Gastroesophageal sphincter (tissue), 4 donors: ENCODE data around the gene MAP4K4. TPM values are rescaled to one million over a fixed set of nuclear protein-coding genes. Genes with fewer than 3 reads are reported as not detected.

Experiments
- ATAC-seq: fragments of 150-250 bp; one replicate; pipeline ENCODE4 v1.9.1; 2016; ENCODE audit warnings: mild to moderate bottlenecking, moderate library complexity
- H3K27ac ChIP-seq, 4 donors: fragments of 200-600 bp; sonication (generic) in 3 of 4; 1 replicate in 3 of 4; 2 replicates in 1 of 4; pipeline ENCODE4 v1.5.1; 2016 to 2019
- H3K27me3 ChIP-seq: fragments of 200-600 bp; sonication (generic); one replicate; pipeline ENCODE4 v1.5.1; 2019
- H3K36me3 ChIP-seq, 2 donors: fragments of 200-600 bp; sonication (generic); one replicate each; pipeline ENCODE4 v1.5.1; 2019; ENCODE audit warnings: control low read depth in 1 of 2
- H3K4me1 ChIP-seq, 3 donors: fragments of 200-600 bp; sonication (generic); 1 replicate in 2 of 3; 2 replicates in 1 of 3; pipeline ENCODE4 v1.5.1; 2016 to 2019; ENCODE audit warnings: control low read depth in 2 of 3
- H3K4me3 ChIP-seq, 2 donors: fragments of 200-600 bp; sonication (generic); one replicate each; pipeline ENCODE4 v1.5.1; 2019; ENCODE audit warnings: mild to moderate bottlenecking in 1 of 2, moderate library complexity in 1 of 2
- H3K9me3 ChIP-seq, 3 donors: fragments of 200-600 bp; sonication (generic); one replicate each; pipeline ENCODE4 v1.5.1; 2017 to 2019; ENCODE audit warnings: control low read depth in 2 of 3
- CTCF ChIP-seq, 4 experiments: fragments of 200-600 bp in 2 of 4; fragments of 450-650 bp in 2 of 4; sonication (generic) in 1 of 4; IDR thresholded peaks; one replicate each; pipeline ENCODE4 v1.5.1; 2017 to 2019; ENCODE audit warnings: antibody characterized with exemption in 4 of 4, mild to moderate bottlenecking in 2 of 4, moderate library complexity in 2 of 4
- EP300 ChIP-seq: sonication (generic); formaldehyde crosslinking; IDR thresholded peaks from one replicate; pipeline ENCODE4 v1.6.1; 2017; ENCODE audit warnings: antibody characterized with exemption, mild to moderate bottlenecking
- POLR2A ChIP-seq, 2 donors: fragments of 450-650 bp; IDR thresholded peaks; one replicate each; pipeline ENCODE4 v1.6.1; 2017; ENCODE audit warnings: antibody characterized with exemption in 2 of 2, mild to moderate bottlenecking in 2 of 2, moderate library complexity in 1 of 2
- POLR2AphosphoS5 ChIP-seq: sonication (generic); formaldehyde crosslinking; IDR thresholded peaks from one replicate; pipeline ENCODE4 v1.6.1; 2017; ENCODE audit warnings: antibody characterized with exemption
- WGBS, 2 donors: methylation state at CpG; one replicate each; pipeline ENCODE4 v1.1.5; 2018; ENCODE audit warnings: low coverage in 1 of 2; 5-methylcytosine and 5-hydroxymethylcytosine counted together
- total RNA-seq, 4 donors: library from RNA; depleted of rRNA; stranded (reverse); fragments of >200 nt; gene quantifications; one replicate each; pipeline ENCODE4 v1.1.0, GENCODE V29; 2016

The MAP4K4 gene
- total RNA-seq, 4 donors from 2014 or later: 35.8 to 59.5 (median 48.9) TPM

GRCh38 chr2:101675512-101675911 is 22.0 kb upstream of the MAP4K4 start:
- no peak for TF ChIP-seq POLR2A (IDR thresholded peaks at IDR 0.05)
- no peak for TF ChIP-seq CTCF (IDR thresholded peaks at IDR 0.05)
- no peak for TF ChIP-seq POLR2AphosphoS5
- no peak for TF ChIP-seq EP300
- Histone ChIP-seq H3K9me3 (peaks cover 0 to 9% (median 0%) of the 10 kb centered on the region in 3 donors), H3K36me3 (no peaks in the 10 kb centered on the region), H3K4me1 (no peaks in the 10 kb centered on the region), H3K27me3 (no peaks in the 10 kb centered on the region), H3K27ac (no peak overlapping the region), H3K4me3 (no peak overlapping the region)
- WGBS, 2 donors: 72 to 79% methylated on average over 2 of the region's 2 CpGs
- no peak for ATAC-seq

- H3K36me3 ChIP-seq: no peaks in the 10 kb centered on the region
- H3K9me3 ChIP-seq: peaks cover 0 to 9% (median 0%) of the 10 kb centered on the region in 3 donors
- H3K27me3 ChIP-seq: no peaks in the 10 kb centered on the region
- no peak for ATAC-seq
- H3K4me3 ChIP-seq: no peak overlapping the region
- no peak for TF ChIP-seq POLR2AphosphoS5
- no peak for TF ChIP-seq EP300
- no peak for TF ChIP-seq CTCF (IDR thresholded peaks at IDR 0.05)
- TF ChIP-seq POLR2A (IDR thresholded peaks at IDR 0.05): no peak
- H3K27ac ChIP-seq: no peak overlapping the region
- 89 to 94% methylated on average over 2 of the region's 2 CpGs for WGBS, 2 donors
- no peaks in the 10 kb centered on the region for H3K4me1 ChIP-seq
Observed at GRCh38 chr2:101676674-101677073, 20.8 kb upstream of the MAP4K4 start.

- ATAC-seq: no peak
- Histone ChIP-seq H3K36me3 (no peaks in the 10 kb centered on the region), H3K4me1 (no peaks in the 10 kb centered on the region), H3K27me3 (no peaks in the 10 kb centered on the region), H3K9me3 (peaks cover 0 to 1% (median 0%) of the 10 kb centered on the region in 3 donors), H3K4me3 (no peak overlapping the region), H3K27ac (no peak overlapping the region)
- TF ChIP-seq POLR2A (IDR thresholded peaks at IDR 0.05): no peak
- no peak for TF ChIP-seq POLR2AphosphoS5
- TF ChIP-seq CTCF (IDR thresholded peaks at IDR 0.05): no peak
- TF ChIP-seq EP300: no peak
- 0 to 36% methylated on average over 1 of the region's 1 CpG for WGBS, 2 donors
Observed at GRCh38 chr2:101677658-101678057, 19.8 kb upstream of the MAP4K4 start.

- 96 to 100% methylated on average over 3 of the region's 3 CpGs for WGBS, 2 donors
- no peaks in the 10 kb centered on the region for H3K9me3 ChIP-seq
- no peaks in the 10 kb centered on the region for H3K27me3 ChIP-seq
- TF ChIP-seq POLR2A (IDR thresholded peaks at IDR 0.05): no peak
- TF ChIP-seq POLR2AphosphoS5: no peak
- no peak for TF ChIP-seq EP300
- no peak for TF ChIP-seq CTCF (IDR thresholded peaks at IDR 0.05)
- no peak overlapping the region for H3K27ac ChIP-seq
- no peak for ATAC-seq
- no peaks in the 10 kb centered on the region for H3K36me3 ChIP-seq
- H3K4me3 ChIP-seq: no peak overlapping the region
- H3K4me1 ChIP-seq: no peaks in the 10 kb centered on the region
Observed at GRCh38 chr2:101678379-101678778, 19.1 kb upstream of the MAP4K4 start.

GRCh38 chr2:101679037-101679726 is 18.3 kb upstream of the MAP4K4 start:
- Histone ChIP-seq H3K4me1 (no peaks in the 10 kb centered on the region), H3K27ac (no peak overlapping the region), H3K9me3 (no peaks in the 10 kb centered on the region), H3K4me3 (no peak overlapping the region), H3K36me3 (no peaks in the 10 kb centered on the region), H3K27me3 (no peaks in the 10 kb centered on the region)
- 76 to 77% methylated on average over 3 to 8 of the region's 8 CpGs for WGBS, 2 donors
- TF ChIP-seq EP300 (no peak), POLR2A (IDR thresholded peaks at IDR 0.05) (no peak), POLR2AphosphoS5 (no peak), CTCF (IDR thresholded peaks at IDR 0.05) (no peak)
- no peak for ATAC-seq
